ENCODE data around the gene MDN1.

- no peak for TF ChIP-seq CTCF (conservative IDR thresholded peaks at IDR 0.05)
- TF ChIP-seq ZFX (IDR thresholded peaks at IDR 0.05), result no peak
Measured at GRCh38 chr6:89679215-89680120, 140.1 kb downstream of the MDN1 start.

Data from C4-2B (cell line).